NAMALWA (cell line): ENCODE measurements around the gene PUS7.
"Not testable (repeated sequence)": the region's sequence is repeated elsewhere in the genome, so short reads cannot be mapped to it uniquely, and the experiment has no call there.

ENCODE experiments used
- DNase-seq: peaks from one replicate; pipeline ENCODE4 v3.0.0-alpha.2; 2015; ENCODE audit warnings: low spot score

PUS7 gene, protein sequence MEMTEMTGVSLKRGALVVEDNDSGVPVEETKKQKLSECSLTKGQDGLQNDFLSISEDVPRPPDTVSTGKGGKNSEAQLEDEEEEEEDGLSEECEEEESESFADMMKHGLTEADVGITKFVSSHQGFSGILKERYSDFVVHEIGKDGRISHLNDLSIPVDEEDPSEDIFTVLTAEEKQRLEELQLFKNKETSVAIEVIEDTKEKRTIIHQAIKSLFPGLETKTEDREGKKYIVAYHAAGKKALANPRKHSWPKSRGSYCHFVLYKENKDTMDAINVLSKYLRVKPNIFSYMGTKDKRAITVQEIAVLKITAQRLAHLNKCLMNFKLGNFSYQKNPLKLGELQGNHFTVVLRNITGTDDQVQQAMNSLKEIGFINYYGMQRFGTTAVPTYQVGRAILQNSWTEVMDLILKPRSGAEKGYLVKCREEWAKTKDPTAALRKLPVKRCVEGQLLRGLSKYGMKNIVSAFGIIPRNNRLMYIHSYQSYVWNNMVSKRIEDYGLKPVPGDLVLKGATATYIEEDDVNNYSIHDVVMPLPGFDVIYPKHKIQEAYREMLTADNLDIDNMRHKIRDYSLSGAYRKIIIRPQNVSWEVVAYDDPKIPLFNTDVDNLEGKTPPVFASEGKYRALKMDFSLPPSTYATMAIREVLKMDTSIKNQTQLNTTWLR

DNA sequence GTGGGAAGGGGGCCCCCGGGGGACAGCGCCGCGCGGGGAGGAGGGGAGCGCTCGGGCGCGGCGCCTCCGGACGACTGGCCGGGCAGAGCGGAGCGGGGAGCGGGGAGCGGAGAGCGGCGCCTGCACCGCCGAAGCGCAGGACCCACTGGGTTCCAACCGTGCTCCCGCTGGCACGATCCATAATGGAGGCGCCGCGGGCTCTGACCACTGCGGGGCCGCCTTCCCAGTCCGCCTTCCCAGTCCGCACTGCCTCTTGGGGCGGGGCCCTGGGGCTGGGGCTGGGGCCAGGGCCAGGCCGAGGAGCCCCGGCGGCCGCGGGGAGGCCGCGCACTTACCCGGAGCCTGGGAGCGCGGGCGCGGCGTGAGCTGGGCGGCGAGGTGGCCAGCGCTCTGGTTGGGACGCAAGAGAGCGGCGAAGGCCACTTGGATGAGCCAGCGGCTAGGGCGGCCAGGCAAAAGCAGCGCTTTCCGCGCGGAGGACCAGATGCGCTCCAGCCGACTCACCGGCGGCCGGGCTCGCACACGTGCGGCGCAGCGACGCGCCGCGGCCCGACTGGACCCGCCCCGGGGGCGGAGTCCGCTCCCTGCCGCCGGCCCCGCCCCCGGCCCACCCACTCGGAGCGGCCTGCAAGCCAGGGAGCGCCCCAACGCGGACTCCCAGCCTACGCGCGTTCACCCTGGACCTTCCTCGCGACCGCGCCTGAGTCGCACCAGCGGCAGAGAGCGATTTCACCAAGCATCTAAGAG, at the start of gene PUS7:
Gene PUS7, minus strand, starts transcription at position 555 of the 747 bp plus-strand sequence. CDS start 13,759 bp downstream, outside the sequence.
- peak; percentile 96 for DNase-seq

DNA sequence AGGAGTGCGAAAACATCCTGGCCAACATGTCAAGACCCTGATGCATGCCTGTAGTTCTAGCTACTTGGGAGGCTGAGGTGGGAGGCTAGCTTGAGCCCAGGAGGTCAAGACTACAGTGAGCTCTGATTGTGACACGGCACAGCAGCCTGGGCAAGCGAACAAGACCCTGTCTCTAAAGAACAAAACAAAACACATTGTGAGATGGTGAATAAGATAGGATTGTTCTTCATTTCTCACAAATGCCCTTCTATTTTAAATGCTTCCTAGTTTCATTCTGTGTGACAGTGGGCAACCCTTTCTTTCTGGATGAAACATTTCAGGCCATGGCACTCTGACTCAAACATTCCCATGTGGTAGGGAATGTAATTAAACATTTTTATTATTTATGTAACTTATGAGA, 45.8 kb upstream of the PUS7 start:
- DNase-seq, result no peak

DNA sequence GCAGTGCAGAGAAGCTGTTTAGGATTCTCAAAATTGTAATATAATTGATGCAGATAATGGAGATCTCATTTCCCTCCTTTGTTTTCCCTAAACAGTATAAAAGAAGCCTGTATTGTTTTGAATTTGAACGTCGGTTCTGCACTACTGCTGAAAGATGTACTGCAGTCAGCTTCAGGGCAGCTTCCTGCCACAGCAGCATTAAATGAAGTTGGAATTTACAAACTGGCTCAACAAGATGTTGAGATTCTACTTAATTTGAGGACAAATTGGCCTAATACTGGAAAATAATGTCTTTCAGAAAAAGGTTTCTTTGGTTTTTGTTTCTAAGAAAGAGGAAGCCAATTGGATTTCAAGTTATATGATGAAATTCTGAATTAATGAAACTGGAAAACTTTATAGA, 45.0 kb upstream of the PUS7 start:
- no peak for DNase-seq

DNA sequence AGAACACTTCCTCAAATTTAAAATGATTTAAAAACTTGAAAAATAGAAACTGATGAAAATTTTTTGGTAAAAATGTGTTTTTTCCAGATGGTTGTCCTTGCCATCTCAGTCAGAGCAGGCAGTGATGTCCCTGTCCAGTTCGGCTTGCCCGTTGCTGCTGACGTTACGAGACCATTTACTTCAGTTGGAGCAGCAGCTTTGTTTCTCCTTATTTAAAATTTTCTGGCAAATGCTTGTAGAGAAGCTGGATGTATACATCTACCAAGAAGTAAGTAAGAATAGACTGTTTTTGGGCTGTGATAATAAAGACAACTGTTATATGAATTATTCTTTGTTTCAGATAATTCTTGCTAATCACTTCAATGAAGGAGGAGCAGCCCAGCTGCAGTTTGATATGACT, 43.1 kb upstream of the PUS7 start:
- DNase-seq, result no peak

DNA sequence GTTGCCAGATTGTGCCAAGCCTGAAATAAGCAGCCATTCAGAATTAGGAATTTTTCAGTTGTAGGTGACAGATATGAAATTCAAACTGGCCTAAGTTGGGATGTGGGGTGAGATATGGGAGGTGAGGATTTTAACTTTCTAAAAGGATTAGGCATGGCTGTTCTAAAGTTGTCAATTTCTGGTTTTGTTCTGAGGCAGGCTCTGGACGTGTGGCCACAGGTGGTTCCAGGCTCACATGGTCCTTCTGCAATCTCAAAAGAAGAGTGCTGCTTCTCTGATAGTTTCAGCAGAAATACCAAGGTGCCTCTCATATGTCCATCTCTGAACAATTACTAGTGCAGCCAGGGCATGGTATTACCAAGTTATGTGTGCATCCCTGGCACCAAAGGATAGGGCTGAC, 37.9 kb upstream of the PUS7 start:
- no peak for DNase-seq

DNA sequence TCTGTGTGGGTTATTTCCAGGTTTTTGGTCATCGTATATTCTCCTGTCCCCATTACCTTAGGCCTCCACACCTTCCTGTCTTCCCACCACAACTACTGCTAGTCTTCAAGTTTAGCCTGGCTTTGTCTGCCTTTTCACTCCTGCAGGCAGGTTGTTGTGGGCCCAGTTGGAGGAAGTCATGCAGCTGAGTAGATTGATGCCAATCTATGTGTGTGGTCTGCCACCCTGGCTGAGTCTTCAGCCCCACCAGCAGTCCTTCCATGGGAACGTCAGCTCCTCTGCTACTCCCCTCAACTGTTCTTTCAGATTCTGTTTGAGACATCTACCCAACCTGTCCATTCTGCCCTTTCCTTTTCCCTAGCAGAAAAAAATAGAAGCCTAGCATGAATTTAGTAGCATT, 16.3 kb upstream of the PUS7 start:
- no peak for DNase-seq

DNA sequence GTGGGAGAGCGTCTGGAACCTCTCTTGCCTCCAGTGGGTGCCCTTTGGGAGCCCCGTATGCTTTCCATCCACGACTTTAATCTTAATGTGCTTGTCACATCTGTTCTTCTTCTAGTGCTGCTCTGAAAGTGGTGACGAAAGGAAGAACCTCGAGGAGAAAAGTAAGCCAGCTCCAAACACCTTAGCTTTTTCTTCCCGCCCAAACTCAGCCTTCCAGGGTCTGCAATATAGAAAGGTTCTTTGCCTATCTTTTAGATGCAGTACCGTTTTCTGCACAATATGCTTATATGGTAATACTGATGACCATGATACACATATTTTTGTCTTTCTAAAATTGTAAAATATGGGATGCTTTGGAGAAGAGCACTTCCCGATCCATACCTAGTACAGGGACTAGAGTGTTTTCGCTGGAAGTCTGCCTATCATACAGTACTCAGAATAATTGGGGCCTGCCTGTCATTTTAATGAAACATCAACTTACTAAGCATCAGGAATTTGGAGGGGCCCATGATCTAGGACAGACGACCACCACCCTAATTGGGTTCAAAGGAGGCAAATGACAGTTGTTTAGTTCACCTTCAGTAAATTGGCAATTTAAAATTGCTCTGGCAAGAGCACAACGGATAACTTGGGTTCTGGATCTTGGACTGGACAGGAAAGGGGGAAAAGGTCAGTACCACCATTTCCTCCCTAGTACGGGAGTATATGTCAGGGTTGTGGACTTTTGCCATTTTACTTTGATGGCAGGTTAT, 10.8 kb upstream of the PUS7 start:
- DNase-seq, result no peak

DNA sequence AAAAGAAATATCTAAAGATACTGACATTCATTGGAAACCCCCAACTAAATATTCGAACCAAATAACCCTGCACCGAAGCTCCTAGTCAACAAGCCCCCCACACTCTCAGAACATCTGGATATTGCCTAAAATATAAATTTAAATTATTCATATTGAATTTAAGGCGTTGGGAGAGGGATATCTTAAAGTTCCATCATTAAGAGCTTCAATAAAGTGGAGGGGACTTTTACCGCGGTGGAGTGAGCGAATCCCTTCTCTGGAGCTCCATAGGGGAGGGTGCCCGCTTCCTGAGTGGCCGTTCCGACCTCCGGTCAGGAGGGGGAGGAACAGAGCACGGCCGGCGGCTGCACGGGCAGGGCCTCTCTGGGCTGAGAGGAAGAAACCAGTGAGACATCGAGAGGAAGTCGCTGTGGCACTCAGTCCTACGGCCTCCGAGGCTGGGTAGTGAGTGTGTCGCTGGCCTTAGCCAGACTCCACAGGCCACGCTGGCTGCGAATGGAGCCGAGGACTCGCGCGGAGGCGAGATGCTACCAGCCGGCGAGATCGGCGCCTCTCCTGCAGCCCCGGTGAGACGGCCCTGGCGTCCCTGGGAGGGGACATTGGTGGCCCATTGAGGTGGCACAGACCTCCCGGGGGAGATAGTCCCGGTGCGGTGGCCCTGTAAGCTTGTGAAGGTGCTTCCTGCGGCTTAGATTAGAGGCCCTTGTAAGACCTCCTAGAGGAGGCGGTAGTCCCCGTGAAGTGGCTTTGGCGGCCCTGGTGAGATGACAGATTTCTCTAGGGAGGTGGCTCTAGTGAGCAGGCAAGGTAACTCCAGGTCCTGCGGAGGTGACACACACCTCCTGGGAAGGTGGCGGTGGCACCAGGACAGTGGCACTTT, 10.0 kb upstream of the PUS7 start, which contains the start of gene RINT1:
Gene RINT1, plus strand, starts transcription at position 410 of the 880 bp plus-strand sequence. Its CDS starts 115 bp downstream, at position 525.
- DNase-seq, result peak; percentile 98

DNA sequence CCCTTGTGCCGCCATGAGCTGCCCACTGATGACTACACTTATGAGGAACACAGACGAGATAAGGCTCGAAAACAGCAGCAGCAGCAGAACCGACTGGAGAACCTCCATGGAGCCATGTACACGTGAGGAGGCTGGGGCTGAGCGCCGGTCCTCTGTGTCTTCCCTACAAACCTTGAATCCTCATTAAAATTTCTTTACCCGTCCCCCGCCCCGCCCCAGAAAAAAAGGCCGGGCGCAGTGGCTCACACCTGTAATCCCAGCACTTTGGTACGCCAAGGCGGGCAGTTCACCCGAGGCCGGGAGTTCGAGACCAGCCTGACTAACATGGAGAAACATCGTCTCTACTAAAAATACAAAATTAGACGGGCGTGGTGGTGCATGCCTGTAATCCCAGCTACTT, 8.5 kb upstream of the PUS7 start:
- DNase-seq, result no peak

DNA sequence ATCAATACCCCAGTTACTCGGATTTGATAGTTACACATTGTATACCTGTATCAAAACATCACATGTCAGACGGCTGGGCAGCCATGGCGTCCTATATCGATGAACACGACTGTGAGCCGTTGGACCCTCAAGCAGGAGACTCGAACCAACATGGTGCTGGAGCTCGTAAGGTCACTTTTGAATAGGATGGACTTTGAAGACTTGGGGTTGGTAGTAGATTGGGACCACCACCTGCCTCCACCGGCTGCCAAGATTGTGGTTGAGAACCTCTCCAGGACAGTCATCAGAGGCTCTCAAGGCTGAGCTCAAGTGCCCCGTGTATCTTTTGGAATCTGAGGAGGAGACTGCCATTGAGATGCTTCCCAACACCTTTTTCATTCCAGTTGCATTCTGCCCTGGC, 8.1 kb upstream of the PUS7 start:
- DNase-seq, result no peak

DNA sequence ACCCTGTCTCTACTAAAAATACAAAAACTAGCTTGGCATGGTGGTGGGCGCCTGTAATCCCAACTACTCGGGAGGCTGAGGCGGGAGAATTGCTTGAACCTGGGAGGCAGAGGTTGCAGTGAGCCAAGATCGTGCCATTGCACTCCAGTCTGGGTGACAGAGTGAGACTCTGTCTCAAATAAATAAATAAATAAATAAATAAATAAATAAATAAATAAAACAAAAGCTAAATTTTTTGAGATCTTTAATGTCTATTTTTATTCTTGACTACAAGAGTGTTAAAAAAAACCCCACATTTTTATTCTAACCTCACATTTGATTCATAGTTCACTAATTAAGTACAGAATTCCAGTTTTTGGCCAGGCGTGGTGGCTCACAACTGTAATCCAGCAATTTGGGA, 5.7 kb upstream of the PUS7 start:
- DNase-seq, result not testable (repeated sequence)

DNA sequence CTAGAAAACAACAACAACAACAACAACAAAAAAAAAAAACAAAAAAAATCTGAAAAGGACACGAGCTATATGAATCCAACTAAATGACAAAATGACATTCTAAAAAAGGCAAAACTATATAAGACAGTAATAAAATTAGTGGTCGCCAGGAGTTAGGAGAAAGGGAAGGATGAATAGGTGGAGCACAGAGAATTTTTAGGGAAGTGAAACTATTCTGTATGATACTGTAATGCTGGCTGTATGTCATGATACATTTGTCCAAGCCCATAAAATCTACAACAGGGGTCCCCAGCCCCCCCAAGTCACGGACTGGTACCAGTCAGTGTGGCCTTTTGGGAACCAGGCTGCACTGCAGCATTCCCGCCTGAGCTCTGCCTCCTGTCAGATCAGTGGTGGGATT, 2.8 kb upstream of the PUS7 start:
- DNase-seq, result peak; percentile 43

DNA sequence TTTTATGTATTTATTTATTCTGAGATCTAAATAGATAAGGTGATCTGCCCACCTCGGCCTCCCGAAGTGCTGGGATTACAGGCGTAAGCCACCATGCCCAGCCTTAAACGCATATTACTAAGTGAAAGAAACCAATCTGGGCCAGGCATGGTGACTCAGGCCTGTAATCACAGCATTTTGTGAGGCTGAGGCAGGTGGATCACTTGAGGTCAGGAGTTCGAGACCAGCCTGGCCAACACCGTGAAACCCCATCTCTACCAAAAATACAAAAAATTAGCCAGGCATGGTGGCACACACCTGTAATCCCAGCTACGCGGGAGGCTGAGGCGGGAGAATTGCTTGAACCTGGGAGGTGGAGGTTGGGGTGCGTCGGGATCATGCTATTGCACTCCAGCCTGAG, 2.4 kb upstream of the PUS7 start:
- DNase-seq, result not testable (repeated sequence)

DNA sequence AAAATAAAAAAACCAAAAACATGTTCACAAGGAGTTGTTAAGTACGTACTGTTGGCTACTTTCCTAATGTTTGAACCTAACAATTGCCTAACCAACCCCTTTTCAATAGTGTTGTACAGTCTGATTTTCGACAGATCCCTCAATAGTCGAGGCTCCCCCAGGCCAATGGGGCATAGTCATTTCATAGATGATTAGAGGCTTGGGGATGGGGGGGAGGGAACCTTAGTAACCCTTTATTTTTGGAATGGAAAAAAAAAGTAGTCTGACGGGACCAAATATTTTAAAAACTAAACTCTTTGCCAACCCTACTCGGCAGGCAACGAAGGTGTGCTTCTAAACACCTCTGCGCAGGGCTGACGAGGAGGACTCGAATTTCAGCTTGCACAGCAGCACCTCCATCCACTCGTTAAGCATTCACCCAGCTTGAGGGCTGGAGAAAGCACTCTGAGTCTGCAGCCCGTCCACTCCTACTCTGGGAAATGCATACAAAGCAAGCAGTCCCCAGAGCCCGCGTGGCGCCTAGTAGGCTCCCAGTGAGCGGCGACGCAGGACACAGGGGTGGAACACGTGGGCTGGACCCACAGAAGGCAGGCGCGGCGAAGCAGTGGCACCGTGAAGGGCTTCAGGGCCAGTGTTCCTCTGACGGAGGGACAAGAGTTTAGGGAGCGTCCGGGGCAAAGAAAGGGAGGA, 899 bp downstream of the PUS7 start:
- peak; percentile 79 for DNase-seq

DNA sequence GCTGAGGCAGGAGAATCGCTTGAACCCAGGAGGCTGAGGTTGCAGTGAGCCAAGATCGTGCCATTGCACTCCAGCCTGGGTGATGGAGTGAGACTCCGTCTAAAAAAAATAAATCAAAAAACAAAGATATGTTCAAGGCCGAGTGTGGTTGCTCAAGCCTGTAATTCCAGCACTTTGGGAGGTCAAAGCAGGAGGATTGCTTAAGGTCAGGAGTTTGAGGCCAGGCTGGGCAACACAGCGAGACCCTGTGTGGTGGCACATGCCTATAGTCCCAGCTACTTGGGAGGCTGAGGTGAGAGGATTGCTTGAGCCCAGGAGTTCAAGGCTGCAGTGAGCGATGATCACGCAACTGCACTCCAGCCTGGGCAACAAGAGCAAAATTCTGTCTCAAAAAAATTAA, 1.5 kb downstream of the PUS7 start:
- not testable (repeated sequence) for DNase-seq

DNA sequence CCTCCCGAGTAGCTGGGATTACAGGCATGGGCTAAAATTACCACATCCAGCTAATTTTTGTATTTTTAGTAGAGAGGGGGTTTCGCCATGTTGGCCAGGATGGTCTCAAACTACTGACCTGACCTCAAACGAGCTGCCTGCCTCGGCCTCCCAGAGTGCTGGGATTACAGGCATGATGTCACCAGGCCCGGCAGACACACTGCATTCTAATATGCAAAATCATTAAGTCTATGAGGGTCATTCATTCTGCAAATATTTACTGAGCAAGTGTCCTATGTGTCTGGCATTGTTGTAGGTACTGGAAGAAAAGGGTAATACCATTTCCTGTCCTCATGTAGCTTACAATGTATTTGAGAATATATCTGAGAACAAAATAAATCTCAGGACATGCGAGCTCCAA, 2.7 kb downstream of the PUS7 start:
- DNase-seq, result no peak

DNA sequence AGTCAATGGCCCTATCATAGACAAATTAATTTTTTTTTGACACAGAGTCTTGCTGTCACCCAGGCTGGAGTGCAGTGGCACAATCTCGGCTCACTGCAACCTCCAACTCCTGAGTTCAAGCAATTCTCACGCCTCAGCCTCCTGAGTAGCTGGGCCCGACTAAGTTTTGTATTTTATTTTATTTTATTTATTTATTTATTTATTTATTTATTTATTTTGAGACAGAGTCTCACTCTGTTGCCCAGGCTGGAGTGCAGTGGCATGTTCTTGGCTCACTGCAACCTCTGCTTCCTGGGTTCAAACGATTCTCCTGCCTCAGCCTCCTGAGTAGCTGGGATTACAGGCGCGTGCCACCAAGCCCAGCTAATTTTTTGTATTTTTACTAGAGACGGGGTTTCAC, 6.5 kb downstream of the PUS7 start:
- DNase-seq, result not testable (repeated sequence)

DNA sequence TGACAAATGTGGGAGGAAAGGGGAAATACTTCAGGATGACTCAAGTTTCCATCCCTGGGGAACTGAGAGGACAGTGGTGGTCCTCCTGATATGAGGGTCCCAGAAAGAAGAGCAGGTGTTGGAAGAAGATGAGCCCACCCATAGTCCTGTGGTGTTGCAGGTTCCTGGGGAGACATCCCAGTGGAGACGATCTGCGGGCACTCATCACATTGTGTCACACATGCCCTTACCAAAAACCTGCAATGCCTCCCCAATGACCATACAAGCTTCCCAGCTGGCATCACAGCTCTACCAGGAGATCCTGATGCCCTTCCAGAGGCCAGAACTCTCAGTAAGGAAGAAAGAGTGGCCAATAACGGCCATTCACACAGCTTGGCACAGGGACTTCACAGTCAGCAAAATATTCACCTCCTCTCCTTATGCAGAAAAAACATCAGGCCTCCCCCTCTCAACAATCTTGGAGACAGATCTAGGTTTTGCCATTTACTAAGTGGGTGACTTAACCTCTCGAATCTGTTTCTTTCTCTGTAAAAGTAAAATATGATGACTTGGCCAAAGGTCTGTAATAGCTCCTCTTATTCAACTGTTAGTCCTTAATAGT, 9.0 kb downstream of the PUS7 start:
- no peak for DNase-seq

DNA sequence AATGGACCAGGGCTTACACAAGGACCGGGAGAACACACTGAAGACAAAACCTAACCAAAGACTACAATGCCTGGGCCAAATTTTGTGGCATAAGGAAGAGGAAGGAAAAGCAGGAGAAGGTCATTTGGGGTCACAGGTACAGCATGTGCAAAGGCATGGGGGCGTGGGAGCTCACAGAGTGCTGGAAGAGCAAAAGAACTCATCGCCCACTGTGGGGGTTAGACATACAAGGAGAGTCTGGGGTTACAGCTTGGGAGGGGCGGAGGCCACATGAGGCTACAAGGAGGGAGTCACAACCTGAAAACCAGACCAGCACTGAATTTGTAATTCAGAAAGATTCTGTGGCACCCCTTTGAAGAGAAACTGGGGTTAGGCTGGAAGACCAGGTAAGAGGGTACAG, 9.7 kb downstream of the PUS7 start:
- no peak for DNase-seq

DNA sequence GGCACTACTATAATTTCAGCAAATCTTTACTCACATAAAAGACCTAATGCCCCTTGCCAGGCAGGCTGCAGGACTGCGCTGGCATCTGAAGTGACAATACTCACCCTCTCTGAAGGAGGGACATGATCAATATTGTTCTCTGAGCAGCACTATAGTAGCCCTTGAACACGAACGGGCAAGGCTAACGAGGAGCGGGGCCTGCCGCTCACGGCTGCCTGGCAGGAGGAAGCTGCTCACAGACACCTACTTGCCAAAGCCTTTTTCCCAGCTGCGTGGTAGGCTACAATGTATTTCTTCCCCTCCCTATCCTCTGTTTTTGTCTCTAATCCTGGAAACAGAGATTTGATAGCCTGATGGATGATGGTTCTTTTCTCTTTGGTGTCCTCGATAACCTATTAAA, 19.9 kb downstream of the PUS7 start:
- no peak for DNase-seq
